ENCODE data around the gene SEC14L2.

DNA sequence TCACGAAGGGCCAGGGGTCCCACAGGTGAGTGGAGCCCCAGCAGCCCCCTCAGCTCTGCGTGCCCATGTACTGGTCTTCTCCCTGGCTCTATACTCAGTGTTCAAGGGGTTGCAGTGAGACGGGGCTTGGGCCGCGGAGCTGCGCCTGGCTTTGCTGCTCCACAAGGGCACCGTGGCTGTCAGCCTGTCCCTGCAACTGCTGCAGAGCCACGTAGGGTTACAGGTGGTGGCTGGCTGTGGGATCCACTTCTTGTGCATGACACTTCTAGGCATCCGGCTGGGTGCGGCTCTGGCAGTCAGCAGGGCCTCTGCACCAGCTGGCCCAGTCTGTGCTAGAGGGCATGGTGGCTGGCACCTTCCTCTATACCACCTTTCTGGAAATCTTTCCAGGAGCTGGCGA, 43.0 kb downstream of the SEC14L2 start:
- TF ChIP-seq EZH2phosphoT487 (IDR thresholded peaks at IDR 0.05; ENCODE audit: insufficient read depth, low read depth) (no peak), EZH2 (IDR thresholded peaks at IDR 0.05; ENCODE audit: insufficient read depth, poor library complexity, severe bottlenecking) (no peak)
